ENCODE data around the gene KANSL1. TPM values are rescaled to one million over a fixed set of nuclear protein-coding genes. Genes with fewer than 3 reads are reported as not detected.
A peak's percentile ranks its signal among the peaks of the same experiment; 100 is the strongest.

The KANSL1 gene
- total RNA-seq, 2 donors from 2014 or later: 86.5 to 102 TPM

DNA sequence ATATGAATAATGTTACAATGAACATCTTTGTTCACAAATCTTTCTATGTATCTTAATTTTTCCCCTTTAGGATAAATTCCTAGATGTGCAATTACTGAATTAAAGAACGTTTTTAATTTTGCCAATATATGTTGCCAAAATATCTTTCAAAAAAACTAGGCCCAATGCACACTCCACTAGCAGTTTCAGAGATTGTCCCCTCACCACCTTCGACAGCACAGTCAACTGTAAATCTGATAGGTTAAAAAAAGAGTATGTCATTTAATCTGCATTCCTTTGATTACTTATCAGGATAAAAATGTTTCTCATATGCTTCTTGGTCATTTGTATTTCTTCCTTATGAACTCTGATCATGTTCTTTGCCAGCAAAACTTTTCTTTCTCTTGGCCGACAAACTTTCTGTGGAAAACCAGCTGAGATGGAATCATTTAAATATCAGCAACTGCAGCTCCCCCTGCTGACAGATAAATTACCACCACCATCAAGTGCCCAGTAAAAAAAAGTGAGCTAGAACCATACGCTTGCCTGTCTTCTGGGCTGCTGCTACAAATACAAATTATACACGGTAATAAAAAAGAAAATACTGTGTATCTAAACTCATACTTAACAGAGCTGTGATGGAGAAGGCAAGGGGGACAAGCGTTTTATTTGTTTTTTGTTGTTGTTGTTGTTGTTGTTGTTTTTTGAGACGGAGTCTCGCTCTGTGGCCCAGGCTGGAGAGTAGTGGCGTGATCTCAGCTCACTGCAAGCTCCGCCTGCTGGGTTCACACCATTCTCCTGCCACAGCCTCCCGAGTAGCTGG is 19.6 kb upstream of the KANSL1 start:
- Histone ChIP-seq H3K27me3 (replicated peaks; ENCODE audit: insufficient read depth) (no peaks in the 10 kb centered on the region), H3K9me3 (no peaks in the 10 kb centered on the region), H3K4me3 (no peak overlapping the region), H3K4me1 (ENCODE audit: control insufficient read depth in 1 of 2, low read depth in 2 of 2) (peaks cover 13 to 28% of the 10 kb centered on the region in 2 donors), H3K36me3 (no peaks in the 10 kb centered on the region), H3K27ac (peak overlapping the region in 1 of 2 donors; percentile 28)
- DNase-seq (ENCODE audit: low spot score) (peak; percentile 33), ATAC-seq (ENCODE audit: insufficient number of reproducible peaks, low FRiP score, low read depth) (peak; percentile 71)
- TF ChIP-seq, protein P1, sequence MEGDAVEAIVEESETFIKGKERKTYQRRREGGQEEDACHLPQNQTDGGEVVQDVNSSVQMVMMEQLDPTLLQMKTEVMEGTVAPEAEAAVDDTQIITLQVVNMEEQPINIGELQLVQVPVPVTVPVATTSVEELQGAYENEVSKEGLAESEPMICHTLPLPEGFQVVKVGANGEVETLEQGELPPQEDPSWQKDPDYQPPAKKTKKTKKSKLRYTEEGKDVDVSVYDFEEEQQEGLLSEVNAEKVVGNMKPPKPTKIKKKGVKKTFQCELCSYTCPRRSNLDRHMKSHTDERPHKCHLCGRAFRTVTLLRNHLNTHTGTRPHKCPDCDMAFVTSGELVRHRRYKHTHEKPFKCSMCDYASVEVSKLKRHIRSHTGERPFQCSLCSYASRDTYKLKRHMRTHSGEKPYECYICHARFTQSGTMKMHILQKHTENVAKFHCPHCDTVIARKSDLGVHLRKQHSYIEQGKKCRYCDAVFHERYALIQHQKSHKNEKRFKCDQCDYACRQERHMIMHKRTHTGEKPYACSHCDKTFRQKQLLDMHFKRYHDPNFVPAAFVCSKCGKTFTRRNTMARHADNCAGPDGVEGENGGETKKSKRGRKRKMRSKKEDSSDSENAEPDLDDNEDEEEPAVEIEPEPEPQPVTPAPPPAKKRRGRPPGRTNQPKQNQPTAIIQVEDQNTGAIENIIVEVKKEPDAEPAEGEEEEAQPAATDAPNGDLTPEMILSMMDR (IDR thresholded peaks at IDR 0.05): peak; percentile 66

DNA sequence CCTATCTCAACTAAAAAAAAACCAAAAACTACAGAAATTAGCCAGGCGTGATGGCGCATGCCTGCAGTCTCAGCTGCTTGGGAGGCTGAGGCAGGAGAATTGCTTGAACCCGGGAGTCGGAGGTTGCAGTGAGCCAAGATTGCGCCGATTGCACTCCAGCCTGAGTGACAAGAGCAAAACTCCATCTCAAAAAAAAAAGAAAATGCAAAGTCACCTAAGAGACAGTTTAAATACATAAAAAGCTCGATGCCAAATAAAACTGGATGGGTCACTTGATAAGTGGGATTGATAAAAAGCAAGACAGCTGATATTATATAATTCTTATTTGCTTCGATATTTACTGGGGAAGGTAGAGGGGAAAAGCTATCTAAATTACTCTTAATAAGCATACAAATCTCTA is 15.8 kb upstream of the KANSL1 start:
- TF ChIP-seq, protein P1 (IDR thresholded peaks at IDR 0.05): no peak
- no peak overlapping the region for H3K27ac ChIP-seq
- H3K4me3 ChIP-seq: no peak overlapping the region
- peaks cover 13 to 23% of the 10 kb centered on the region in 2 donors for H3K4me1 ChIP-seq (ENCODE audit: control insufficient read depth in 1 of 2, low read depth in 2 of 2)
- H3K27me3 ChIP-seq (replicated peaks; ENCODE audit: insufficient read depth): no peaks in the 10 kb centered on the region
- ATAC-seq (ENCODE audit: insufficient number of reproducible peaks, low FRiP score, low read depth): no peak
- no peaks in the 10 kb centered on the region for H3K36me3 ChIP-seq
- no peaks in the 10 kb centered on the region for H3K9me3 ChIP-seq
- no peak for DNase-seq (ENCODE audit: low spot score)

GRCh38 chr17:46205975-46206374 is 12.7 kb upstream of the KANSL1 start:
- Histone ChIP-seq H3K4me1 (ENCODE audit: control insufficient read depth in 1 of 2, low read depth in 2 of 2) (peaks cover 11 to 16% of the 10 kb centered on the region in 2 donors), H3K27me3 (replicated peaks; ENCODE audit: insufficient read depth) (no peaks in the 10 kb centered on the region), H3K4me3 (no peak overlapping the region), H3K27ac (no peak overlapping the region), H3K9me3 (no peaks in the 10 kb centered on the region), H3K36me3 (no peaks in the 10 kb centered on the region)
- TF ChIP-seq, protein P1 (IDR thresholded peaks at IDR 0.05): no peak
- ATAC-seq (ENCODE audit: insufficient number of reproducible peaks, low FRiP score, low read depth): no peak
- DNase-seq (ENCODE audit: low spot score): no peak

- ATAC-seq (ENCODE audit: insufficient number of reproducible peaks, low FRiP score, low read depth) (no peak), DNase-seq (ENCODE audit: low spot score) (no peak)
- Histone ChIP-seq H3K27me3 (replicated peaks; ENCODE audit: insufficient read depth) (no peaks in the 10 kb centered on the region), H3K4me3 (no peak overlapping the region), H3K4me1 (ENCODE audit: control insufficient read depth in 1 of 2, low read depth in 2 of 2) (peaks cover 18 to 33% of the 10 kb centered on the region in 2 donors), H3K36me3 (no peaks in the 10 kb centered on the region), H3K9me3 (no peaks in the 10 kb centered on the region), H3K27ac (no peak overlapping the region)
- TF ChIP-seq, protein P1 (IDR thresholded peaks at IDR 0.05): no peak
These were observed 9.2 kb upstream of the KANSL1 start for GRCh38 chr17:46202424-46202823.

DNA sequence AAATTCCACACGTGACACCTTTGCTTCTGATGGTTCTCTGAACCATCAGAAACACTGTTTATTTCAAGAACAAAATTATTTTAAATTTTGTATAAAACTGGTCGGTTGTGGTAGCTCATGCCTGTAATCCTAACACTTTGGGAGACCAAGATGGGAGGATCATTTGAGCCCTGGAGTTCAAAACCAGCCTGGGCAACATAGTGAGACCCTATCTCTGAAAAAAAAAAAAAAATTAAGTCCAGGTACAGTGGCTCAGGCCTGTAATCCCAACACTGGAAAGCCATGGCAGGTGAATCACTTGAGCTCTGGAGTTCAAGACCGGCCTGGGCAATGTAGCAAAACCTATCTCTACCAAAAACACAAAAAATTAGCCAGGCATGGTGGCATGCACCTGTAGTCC is 8.3 kb upstream of the KANSL1 start:
- H3K36me3 ChIP-seq: no peaks in the 10 kb centered on the region
- H3K4me1 ChIP-seq (ENCODE audit: control insufficient read depth in 1 of 2, low read depth in 2 of 2): peaks cover 18 to 39% of the 10 kb centered on the region in 2 donors
- ATAC-seq (ENCODE audit: insufficient number of reproducible peaks, low FRiP score, low read depth) (no peak), DNase-seq (ENCODE audit: low spot score) (no peak)
- H3K4me3 ChIP-seq: no peak overlapping the region
- H3K9me3 ChIP-seq: no peaks in the 10 kb centered on the region
- H3K27ac ChIP-seq: no peak overlapping the region
- TF ChIP-seq, protein P1 (IDR thresholded peaks at IDR 0.05): no peak
- H3K27me3 ChIP-seq (replicated peaks; ENCODE audit: insufficient read depth): no peaks in the 10 kb centered on the region

Measured in thoracic aorta (tissue), 2 donors.